SK-N-SH (cell line): ENCODE measurements around the gene FSHR. TPM values are rescaled to one million over a fixed set of nuclear protein-coding genes. Genes with fewer than 3 reads are reported as not detected.

Experiments
- CTCF ChIA-PET: fragments of 300-600, 350-600 bp; formaldehyde crosslinking; extraction: SDS; loops from one replicate; lab custom pipeline; 2021; lab: Yijun Ruan, JAX
- POLR2A ChIA-PET: fragments of 350-600 bp; sonication (Branson Sonifier 250); formaldehyde crosslinking; extraction: SDS; loops from one replicate; lab custom pipeline; 2020; ENCODE audit warnings: antibody characterized with exemption, inconsistent platforms; lab: Yijun Ruan, JAX
- DNase-seq: peaks from one replicate; pipeline ENCODE4 v3.0.0; 2012
- H2AFZ ChIP-seq: fragments of 200-600 bp; sonication (generic); 2 replicates; pipeline ENCODE4 v1.8.1; 2016; ENCODE audit warnings: antibody characterized with exemption, mild to moderate bottlenecking, low read depth
- H3F3A ChIP-seq: fragments of 200-600 bp; sonication (generic); replicated peaks from 2 replicates; pipeline ENCODE3; 2016; ENCODE audit warnings: antibody characterized with exemption, mild to moderate bottlenecking; ENCODE audit not compliant: insufficient read depth
- H3K27ac ChIP-seq, 2 experiments: fragments of 200-500 bp in 1 of 2; fragments of 200-600 bp in 1 of 2; sonication (Bioruptor generic) in 1 of 2; sonication (generic), shearing (Covaris generic) in 1 of 2; 2 replicates each; pipeline versions ENCODE4 v1.5.1 to v1.6.1; 2014 to 2016; ENCODE audit warnings: low read depth in 2 of 2, inconsistent platforms in 1 of 2, low read length in 1 of 2, mild to moderate bottlenecking in 1 of 2, mixed read lengths in 1 of 2
- H3K27me3 ChIP-seq: fragments of 200-600 bp; sonication (generic), shearing (Covaris generic); 2 replicates; pipeline ENCODE4 v1.6.1; 2016; ENCODE audit warnings: mixed run types; ENCODE audit not compliant: insufficient read depth
- H3K36me3 ChIP-seq, 2 experiments: fragments of 200-500 bp in 1 of 2; fragments of 200-600 bp in 1 of 2; sonication (Bioruptor generic) in 1 of 2; sonication (generic) in 1 of 2; replicated peaks in 1 of 2; 2 replicates each; pipeline versions ENCODE3 to v1.5.1; 2014 to 2016; ENCODE audit warnings: low read length in 1 of 2, mild to moderate bottlenecking in 1 of 2; ENCODE audit not compliant: insufficient read depth in 2 of 2, control insufficient read depth in 1 of 2
- H3K4me1 ChIP-seq, 2 experiments: fragments of 200-500 bp in 1 of 2; fragments of 200-600 bp in 1 of 2; sonication (Bioruptor generic) in 1 of 2; sonication (generic), shearing (Covaris generic) in 1 of 2; 2 replicates each; pipeline versions ENCODE4 v1.5.1 to v1.6.1; 2014 to 2016; ENCODE audit warnings: low read depth in 1 of 2, low read length in 1 of 2, mixed run types in 1 of 2; ENCODE audit not compliant: insufficient read depth in 2 of 2, control insufficient read depth in 1 of 2
- H3K4me2 ChIP-seq: fragments of 200-600 bp; sonication (generic), shearing (Covaris generic); 2 replicates; pipeline ENCODE4 v1.6.1; 2017; ENCODE audit warnings: mixed run types
- H3K4me3 ChIP-seq, 2 experiments: fragments of 200-500 bp in 1 of 2; fragments of 200-600 bp in 1 of 2; sonication (Bioruptor generic) in 1 of 2; sonication (generic), shearing (Covaris generic) in 1 of 2; 2 replicates each; pipeline versions ENCODE4 v1.5.1 to v1.8.1; 2014 to 2016; ENCODE audit warnings: low read depth in 2 of 2, inconsistent platforms in 1 of 2, low read length in 1 of 2, mild to moderate bottlenecking in 1 of 2, mixed read lengths in 1 of 2, moderate library complexity in 1 of 2
- H3K79me2 ChIP-seq: fragments of 200-600 bp; sonication (generic); 2 replicates; pipeline ENCODE4 v1.8.1; 2017; ENCODE audit warnings: mild to moderate bottlenecking; ENCODE audit not compliant: insufficient read depth
- H3K9ac ChIP-seq: fragments of 200-600 bp; sonication (generic); 2 replicates; pipeline ENCODE4 v1.6.1; 2017; ENCODE audit warnings: mixed run types
- H3K9me2 ChIP-seq: fragments of 200-600 bp; sonication (generic); 2 replicates; pipeline ENCODE4 v1.6.1; 2017; ENCODE audit warnings: mixed run types
- H3K9me3 ChIP-seq: fragments of 200-600 bp; sonication (generic); 2 replicates; pipeline ENCODE4 v1.6.1; 2017; ENCODE audit warnings: mixed run types, mild to moderate bottlenecking, moderate library complexity
- H4K20me1 ChIP-seq: fragments of 200-600 bp; sonication (generic); 2 replicates; pipeline ENCODE4 v1.6.1; 2017; ENCODE audit warnings: mild to moderate bottlenecking, mixed run types; ENCODE audit not compliant: insufficient read depth
- FOSL2 ChIP-seq: IDR thresholded peaks from 2 replicates; pipeline ENCODE4 v1.4.0; 2012; ENCODE audit warnings: low read depth, mild to moderate bottlenecking, moderate library complexity, borderline replicate concordance
- MEF2A ChIP-seq: IDR thresholded peaks from 2 replicates; pipeline ENCODE4 v1.4.0; 2012; ENCODE audit warnings: low read depth, borderline replicate concordance
- MXI1 ChIP-seq: IDR thresholded peaks from 2 replicates; pipeline ENCODE4 v1.6.1; 2012; ENCODE audit warnings: mild to moderate bottlenecking, low read depth, low read length, improper control_type of control experiment
- NFIC ChIP-seq: IDR thresholded peaks from 2 replicates; pipeline ENCODE4 v1.4.0; 2012; ENCODE audit warnings: borderline replicate concordance
- RAD21 ChIP-seq: IDR thresholded peaks from 2 replicates; pipeline ENCODE4 v1.6.1; 2012; ENCODE audit warnings: mild to moderate bottlenecking, low read length
- REST ChIP-seq: IDR thresholded peaks from 2 replicates; pipeline ENCODE4 v1.6.1; 2012; ENCODE audit warnings: mild to moderate bottlenecking, low read depth, low read length, moderate library complexity
- RXRA ChIP-seq: IDR thresholded peaks from 2 replicates; pipeline ENCODE4 v1.4.0; 2012; ENCODE audit warnings: low read depth, mild to moderate bottlenecking, borderline replicate concordance
- TEAD4 ChIP-seq: IDR thresholded peaks from 2 replicates; pipeline ENCODE4 v1.4.0; 2012; ENCODE audit warnings: mild to moderate bottlenecking, borderline replicate concordance; ENCODE audit not compliant: insufficient read depth
- YY1 ChIP-seq: IDR thresholded peaks from 2 replicates; pipeline ENCODE4 v1.4.0; 2012; ENCODE audit warnings: low read depth, mild to moderate bottlenecking
- WGBS: methylation state at CpG from one replicate; pipeline ENCODE4 v1.1.6; 2017; ENCODE audit warnings: low lambda C conversion rate; 5-methylcytosine and 5-hydroxymethylcytosine counted together
- polyA plus RNA-seq, 3 experiments: library from polyadenylated mRNA; depleted of rRNA; stranded (reverse); fragments of >200 nt; gene quantifications; 2 replicates each; pipeline ENCODE4 v1.2.3, GENCODE V29; 2012

The FSHR gene
- polyA plus RNA-seq, 1 of the 3 experiments (the other 2 are of a cell fraction): not detected

GRCh38 chr2:48915884-48916283 lies 238.4 kb downstream of the FSHR start:
- H3K9me3 ChIP-seq: no peaks in the 10 kb centered on the region
- POLR2A ChIA-PET: no interaction called here
- H4K20me1 ChIP-seq: no peaks in the 10 kb centered on the region
- H3K27ac ChIP-seq: no peak overlapping the region
- CTCF ChIA-PET: interaction anchor here (1.6 kb wide), 1 partner anchor 12 kb away, joined by 3 read pairs; no protein-coding TSS in a partner anchor
- 63% methylated on average over 19 of the region's 19 CpGs for WGBS
- no peak overlapping the region for H3K4me3 ChIP-seq
- no peaks in the 10 kb centered on the region for H3K79me2 ChIP-seq
- H3K36me3 ChIP-seq: no peaks in the 10 kb centered on the region
- no peak overlapping the region for H3K9ac ChIP-seq
- TF ChIP-seq REST (no peak), MEF2A (no peak), NFIC (no peak), RAD21 (no peak), FOSL2 (no peak), RXRA (no peak), TEAD4 (no peak)
- H3K9me2 ChIP-seq: no peaks in the 10 kb centered on the region
- no peak overlapping the region for H2AFZ ChIP-seq
- H3F3A ChIP-seq: no peaks in the 10 kb centered on the region
- H3K4me1 ChIP-seq: no peaks in the 10 kb centered on the region; a peak in 2 of 4 replicates
- no peak for DNase-seq
- no peaks in the 10 kb centered on the region for H3K27me3 ChIP-seq
- no peak overlapping the region for H3K4me2 ChIP-seq

GRCh38 chr2:48915227-48915626 lies 239.1 kb downstream of the FSHR start:
- ChIA-PET POLR2A (no interaction called here), CTCF (interaction anchor here (1.6 kb wide), 1 partner anchor 12 kb away, joined by 3 read pairs; no protein-coding TSS in a partner anchor)
- H4K20me1 ChIP-seq: no peaks in the 10 kb centered on the region
- H3K4me1 ChIP-seq: no peaks in the 10 kb centered on the region; a peak in 1 of 4 replicates
- no peaks in the 10 kb centered on the region for H3K9me3 ChIP-seq
- H3K79me2 ChIP-seq: no peaks in the 10 kb centered on the region
- no peaks in the 10 kb centered on the region for H3K27me3 ChIP-seq
- WGBS: 33% methylated on average over 10 of the region's 10 CpGs
- no peak overlapping the region for H3K4me2 ChIP-seq
- no peaks in the 10 kb centered on the region for H3K36me3 ChIP-seq
- H3K27ac ChIP-seq: no peak overlapping the region
- H2AFZ ChIP-seq: no peak overlapping the region
- no peak for DNase-seq
- H3F3A ChIP-seq: no peaks in the 10 kb centered on the region
- H3K9ac ChIP-seq: no peak overlapping the region
- TF ChIP-seq MXI1 (no peak), YY1 (no peak)
- no peak overlapping the region for H3K4me3 ChIP-seq
- H3K9me2 ChIP-seq: no peaks in the 10 kb centered on the region
